GM21717 (cell line): Measurements from ENCODE around the gene CLN6.
"Not testable (repeated sequence)": the region's sequence is repeated elsewhere in the genome, so short reads cannot be mapped to it uniquely, and the experiment has no call there.

Source experiments
- ATAC-seq: cut with Tn5 transposase; IDR thresholded peaks from one replicate; pipeline ENCODE4 v1.9.1; 2021; ENCODE audit warnings: mild to moderate bottlenecking, moderate library complexity; ENCODE audit not compliant: unreplicated experiment

CLN6 gene

DNA sequence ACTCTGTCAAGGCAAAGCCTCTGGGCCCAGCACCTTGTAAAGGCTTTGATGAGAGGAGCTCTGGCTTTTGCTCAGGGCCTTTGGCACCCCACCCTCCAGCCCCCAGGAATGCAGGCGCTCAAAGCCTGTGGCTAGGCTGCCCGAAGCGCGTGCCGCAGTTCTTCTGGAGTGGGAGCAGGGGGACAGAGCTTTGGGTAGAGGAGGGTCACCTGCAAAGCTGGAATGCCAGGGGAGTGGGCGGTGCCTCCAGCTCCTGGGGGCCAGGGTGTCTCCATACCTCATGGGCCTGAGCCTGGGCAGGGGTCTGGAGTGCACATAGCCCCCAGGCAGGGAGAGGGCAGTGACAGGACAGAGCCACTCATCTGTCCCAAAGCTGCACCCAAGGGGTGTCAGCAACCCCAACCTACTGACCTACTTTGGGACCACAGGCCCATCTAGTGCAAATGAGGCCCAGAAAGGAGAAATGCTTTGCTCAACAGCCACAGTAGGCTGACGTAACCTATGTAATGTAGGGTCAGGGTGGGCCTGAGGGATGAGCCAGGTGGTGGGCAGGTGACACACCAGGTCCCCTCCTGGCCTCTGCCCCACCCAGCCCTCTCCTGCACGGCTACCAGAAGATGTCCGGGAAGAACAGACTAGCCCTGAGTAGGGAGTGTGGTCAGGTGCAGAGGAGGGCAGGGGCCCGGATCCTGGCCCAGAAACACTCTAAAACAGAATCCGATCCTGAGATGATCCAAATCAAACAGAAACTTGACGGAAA lies 22.2 kb downstream of the CLN6 start:
- no peak for ATAC-seq

DNA sequence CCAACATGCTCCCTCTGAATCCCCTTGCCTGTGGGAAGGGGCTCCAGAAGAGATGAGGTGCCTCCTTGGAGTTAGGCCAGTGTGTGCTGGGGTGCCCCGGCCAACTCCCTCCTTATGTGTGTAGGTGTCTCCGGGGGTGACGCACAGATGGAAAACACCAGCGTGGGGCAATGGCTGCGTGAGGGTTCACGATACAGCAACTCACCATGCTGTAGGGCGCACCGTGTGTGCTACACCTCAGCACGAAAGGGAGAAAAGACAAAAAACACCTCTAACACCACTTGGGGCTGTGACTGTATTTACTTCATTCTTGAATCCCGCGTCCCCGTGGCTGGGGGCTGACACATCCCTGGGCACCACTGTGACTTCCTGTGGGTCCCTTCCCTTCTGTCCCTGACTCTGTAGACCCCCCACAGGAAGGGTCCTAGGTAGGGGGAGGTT lies 22.8 kb downstream of the CLN6 start:
- no peak for ATAC-seq

- no peak for ATAC-seq
Measured at GRCh38 chr15:68205954-68206539, 23.5 kb downstream of the CLN6 start.

DNA sequence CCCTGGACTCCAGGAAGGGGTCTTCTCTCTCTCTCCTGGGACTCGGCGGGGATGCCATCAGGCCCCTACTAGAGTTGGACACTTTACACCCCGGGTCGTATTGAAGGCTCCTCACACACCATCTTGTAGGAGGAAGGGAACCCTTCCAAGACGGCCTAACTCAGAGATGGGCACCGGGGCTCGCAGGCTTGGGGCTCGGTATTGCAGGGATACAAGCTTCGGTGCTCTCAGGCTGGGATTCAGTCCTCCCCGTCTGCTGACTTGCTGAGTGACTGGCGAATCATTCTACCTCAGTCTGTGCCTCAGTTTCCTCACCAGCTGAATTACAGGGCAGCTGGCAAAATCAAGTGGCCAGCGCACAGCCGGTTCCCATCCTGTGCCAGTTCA lies 24.0 kb downstream of the CLN6 start:
- ATAC-seq: no peak

DNA sequence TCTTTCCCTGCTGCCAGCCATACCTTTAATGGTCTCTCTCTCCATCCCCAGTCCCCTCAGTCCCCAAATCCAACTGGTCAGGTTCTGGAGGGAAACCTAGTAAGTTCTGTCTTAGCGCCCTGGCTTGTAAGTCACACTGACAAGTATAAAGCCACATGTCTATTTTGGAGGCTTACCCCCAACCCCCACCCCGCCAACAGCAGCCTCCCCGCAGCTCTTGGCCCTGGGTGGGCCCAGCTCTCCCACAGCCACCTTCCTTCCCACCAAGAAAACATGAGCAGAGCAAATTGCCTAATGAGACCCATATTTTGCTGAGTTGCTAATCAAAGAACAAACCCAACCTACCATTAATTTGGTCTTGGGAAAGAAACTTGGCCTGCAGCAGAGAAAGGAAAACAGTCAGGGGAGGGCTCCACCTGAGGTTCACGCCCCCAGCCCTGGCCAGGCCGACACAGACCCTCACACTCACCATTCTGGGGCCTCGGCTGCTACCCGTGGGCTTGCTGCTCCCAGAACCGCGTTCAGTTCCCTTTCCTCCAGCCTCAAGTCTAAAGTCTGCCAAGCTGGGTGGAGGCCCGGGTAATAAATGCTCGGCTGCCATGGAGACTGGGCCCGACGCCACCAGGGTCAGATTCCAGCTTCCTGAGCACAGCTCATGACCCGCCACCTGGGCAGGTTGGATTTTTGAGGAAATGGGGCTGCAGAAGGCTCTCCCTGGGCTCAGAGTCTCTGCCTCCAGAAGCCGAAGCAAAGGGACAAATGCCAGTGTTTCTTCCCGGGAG lies 24.6 kb downstream of the CLN6 start, which contains the start of gene CALML4:
CALML4 (minus strand) TSS at position 557 of the 782 bp plus-strand sequence; CDS start at position 472, 85 bp downstream.
- no peak for ATAC-seq

- ATAC-seq: no peak
Measured at GRCh38 chr15:68204361-68204760, 25.2 kb downstream of the CLN6 start.

- ATAC-seq: no peak
Measured at GRCh38 chr15:68203956-68204355, 25.6 kb downstream of the CLN6 start.

GRCh38 chr15:68203486-68203885 lies 26.0 kb downstream of the CLN6 start:
- ATAC-seq: no peak

- ATAC-seq: not testable (repeated sequence)
Measured at GRCh38 chr15:68202994-68203393, 26.5 kb downstream of the CLN6 start.

- ATAC-seq: no peak
Measured at GRCh38 chr15:68201879-68202261, 27.7 kb downstream of the CLN6 start.

- ATAC-seq: no peak
Measured at GRCh38 chr15:68201153-68201878, 28.2 kb downstream of the CLN6 start.

DNA sequence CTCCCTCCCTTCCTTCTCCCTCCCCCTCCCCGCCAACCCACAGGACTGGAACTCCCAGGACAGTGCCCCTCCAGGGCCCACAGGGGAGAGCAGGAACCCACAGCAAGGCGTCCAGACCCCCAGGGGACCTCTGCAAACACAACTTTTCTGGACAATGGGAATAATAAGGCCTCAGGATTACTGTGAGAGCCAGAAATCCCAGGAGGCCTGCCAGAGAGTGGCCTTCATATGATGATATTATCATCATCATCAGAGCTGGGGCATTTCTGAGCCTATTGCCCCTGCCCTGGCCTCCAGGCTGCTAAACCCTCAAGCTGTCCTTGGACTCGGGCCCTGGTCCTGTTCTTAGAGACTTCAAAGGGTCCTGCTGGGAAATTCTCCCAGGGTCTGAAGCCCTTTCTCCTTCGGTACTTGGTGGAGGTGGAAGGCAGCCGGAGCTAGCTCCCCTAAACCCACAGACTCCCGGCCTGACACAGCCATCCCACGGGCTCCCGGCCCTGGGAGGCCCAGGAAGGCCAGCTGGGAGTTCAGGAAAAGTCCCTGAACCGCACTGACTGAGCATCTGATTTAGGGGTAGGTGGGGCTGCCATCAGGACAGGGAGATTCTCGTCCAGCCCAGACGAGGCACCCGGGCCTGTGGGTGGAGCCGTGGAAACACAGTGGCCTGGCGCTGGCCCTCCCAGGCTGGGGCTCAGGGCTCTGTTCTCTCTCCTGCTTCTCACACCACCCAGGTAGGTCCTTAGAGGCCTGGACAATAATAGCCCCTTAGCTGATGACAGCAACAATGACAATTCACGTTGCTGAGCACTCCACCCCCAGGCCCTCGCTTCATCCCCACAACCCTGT lies 29.3 kb downstream of the CLN6 start:
- ATAC-seq: no peak

DNA sequence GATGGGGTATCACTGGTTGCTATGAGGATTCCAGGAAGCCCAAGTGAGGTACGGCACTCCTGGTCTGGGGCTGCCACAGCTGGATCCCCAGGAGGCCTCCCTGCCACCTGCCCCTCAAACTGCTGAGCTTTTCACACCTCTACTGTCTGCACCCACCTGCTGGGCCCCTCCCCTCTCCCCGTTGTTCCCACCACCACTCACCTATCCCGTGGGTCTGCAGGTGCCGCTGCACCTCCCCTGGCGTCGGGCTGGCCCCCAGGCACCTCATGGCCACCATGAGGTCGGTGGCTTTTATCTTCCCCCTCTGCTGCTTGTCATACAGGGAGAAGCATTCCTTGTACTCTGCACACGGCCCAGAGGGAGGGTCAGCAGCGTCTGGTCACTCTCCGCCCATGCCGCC lies 30.2 kb downstream of the CLN6 start:
- ATAC-seq: no peak

GRCh38 chr15:68197661-68198437 lies 31.7 kb downstream of the CLN6 start:
- ATAC-seq: no peak

DNA sequence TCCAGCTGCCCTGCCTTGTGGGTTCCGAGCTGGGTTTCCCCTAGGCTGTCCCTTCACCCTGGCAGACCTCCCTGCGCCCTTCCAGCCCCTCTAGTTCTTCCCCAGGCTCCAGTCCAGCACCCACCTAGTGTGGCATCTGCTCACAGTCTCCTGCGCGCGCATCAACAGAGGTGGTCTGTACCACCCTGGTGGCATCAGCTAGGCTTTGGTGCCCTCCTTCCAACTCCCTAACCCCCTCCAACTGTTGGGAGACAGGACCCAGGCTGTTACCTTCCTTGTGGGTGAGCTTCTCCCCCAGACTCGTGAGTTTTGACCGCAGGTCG lies 32.4 kb downstream of the CLN6 start:
- ATAC-seq: no peak

- ATAC-seq: no peak
Measured at GRCh38 chr15:68196445-68197169, 32.9 kb downstream of the CLN6 start.

DNA sequence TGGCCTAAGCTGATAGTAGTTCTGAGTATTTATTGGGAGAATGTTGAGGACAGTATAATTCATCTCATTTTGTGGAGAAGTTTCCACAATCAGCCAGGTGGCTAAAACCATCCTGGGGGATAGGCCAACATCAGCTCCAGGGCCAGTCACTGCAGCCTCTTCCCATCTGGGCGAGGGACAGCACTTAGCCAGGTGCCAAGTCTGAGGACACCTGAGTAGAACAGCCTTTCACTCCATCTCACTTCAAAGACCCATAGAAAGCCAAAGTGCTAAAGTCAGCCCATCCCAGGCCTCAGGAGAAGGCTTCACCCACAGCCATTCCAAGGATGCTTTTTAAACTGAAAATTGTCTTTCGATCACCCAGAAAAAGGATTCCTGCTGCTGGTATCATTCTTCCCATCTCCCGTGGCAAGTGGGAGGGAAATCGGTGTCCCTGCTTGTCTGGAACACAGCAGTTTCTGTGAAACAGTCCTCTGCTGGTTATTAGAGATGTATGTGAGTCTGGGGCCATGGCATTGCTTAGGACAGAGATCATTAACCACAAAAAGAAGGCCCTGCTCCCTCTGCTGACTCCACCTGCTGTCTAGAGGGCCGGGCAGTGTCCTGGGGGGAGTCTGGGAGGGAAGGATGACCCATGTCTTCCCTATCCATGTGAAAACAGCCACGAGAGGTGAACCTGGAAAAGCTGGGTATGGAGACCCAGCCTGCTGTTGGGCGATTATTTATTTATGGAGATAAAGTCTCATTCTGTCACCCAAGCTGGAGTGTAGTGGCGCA lies 34.0 kb downstream of the CLN6 start:
- ATAC-seq: no peak

DNA sequence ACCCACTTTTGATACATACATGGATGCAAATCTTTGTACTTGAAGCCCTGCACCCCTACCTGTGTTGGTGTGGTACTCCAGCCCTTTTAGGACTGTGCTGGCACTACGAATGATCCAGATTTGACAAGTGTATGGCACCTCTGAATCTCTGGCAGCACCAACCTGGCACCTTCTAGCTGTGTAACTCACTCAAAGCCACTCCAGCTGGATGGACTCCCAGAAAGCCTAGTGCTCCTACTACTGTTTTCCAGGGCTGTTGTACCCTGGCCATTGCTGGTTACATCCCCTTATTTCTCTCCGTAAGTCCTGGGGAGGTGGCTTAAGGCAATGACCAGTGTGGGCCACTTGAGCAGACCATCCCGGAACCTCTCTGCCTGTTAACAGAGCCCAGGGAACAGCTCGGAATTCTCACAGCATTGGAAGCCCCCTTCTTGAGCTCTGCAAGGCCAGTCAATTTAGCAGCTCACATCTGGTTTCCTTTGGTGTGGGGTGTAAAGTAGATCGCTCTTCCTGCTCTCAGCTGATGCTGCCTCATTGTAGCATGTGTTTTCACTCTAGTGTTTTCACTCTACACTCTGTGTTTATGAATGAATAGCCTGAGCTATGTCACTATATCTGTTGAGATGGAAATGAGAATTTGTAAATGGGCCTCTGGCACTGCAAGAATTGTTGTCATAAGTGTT lies 36.6 kb downstream of the CLN6 start:
- ATAC-seq: no peak
